BLaER1 treated with 17β-estradiol and CSF1 and Interleukin-3, amounts not matched to agents 10 nM and 100 nM (cell line): ENCODE measurements around the gene PRRX1.

ENCODE experiments used
- H3K27ac ChIP-seq, 11 experiments: shearing (Covaris generic); formaldehyde crosslinking; 2 replicates each; pipeline ENCODE4 v1.8.1; 2022
- H3K27me3 ChIP-seq, 11 experiments: shearing (Covaris generic); formaldehyde crosslinking; 2 replicates each; pipeline ENCODE4 v1.8.1; 2022
- H3K36me3 ChIP-seq, 11 experiments: shearing (Covaris generic); formaldehyde crosslinking; 2 replicates each; pipeline ENCODE4 v1.8.1; 2022
- H3K4me1 ChIP-seq, 10 experiments: shearing (Covaris generic); formaldehyde crosslinking; 2 replicates each; pipeline ENCODE4 v1.8.1; 2022
- H3K4me2 ChIP-seq, 11 experiments: shearing (Covaris generic); formaldehyde crosslinking; 2 replicates each; pipeline ENCODE4 v1.8.1; 2022
- H3K4me3 ChIP-seq, 10 experiments: shearing (Covaris generic); formaldehyde crosslinking; 2 replicates each; pipeline ENCODE4 v1.8.1; 2022
- H3K9ac ChIP-seq, 11 experiments: shearing (Covaris generic); formaldehyde crosslinking; 2 replicates each; pipeline ENCODE4 v1.8.1; 2022
- H3K9me3 ChIP-seq, 11 experiments: shearing (Covaris generic); formaldehyde crosslinking; replicated peaks in 1 of 11; 2 replicates each; pipeline ENCODE4 v1.8.1; 2022
- H4K20me1 ChIP-seq, 11 experiments: shearing (Covaris generic); formaldehyde crosslinking; 2 replicates each; pipeline ENCODE4 v1.8.1; 2022
- Cebpa-rat ChIP-seq, 11 experiments: shearing (Covaris generic); IDR thresholded peaks; 2 replicates each; pipeline ENCODE4 v1.8.1; 2022

PRRX1 gene

DNA sequence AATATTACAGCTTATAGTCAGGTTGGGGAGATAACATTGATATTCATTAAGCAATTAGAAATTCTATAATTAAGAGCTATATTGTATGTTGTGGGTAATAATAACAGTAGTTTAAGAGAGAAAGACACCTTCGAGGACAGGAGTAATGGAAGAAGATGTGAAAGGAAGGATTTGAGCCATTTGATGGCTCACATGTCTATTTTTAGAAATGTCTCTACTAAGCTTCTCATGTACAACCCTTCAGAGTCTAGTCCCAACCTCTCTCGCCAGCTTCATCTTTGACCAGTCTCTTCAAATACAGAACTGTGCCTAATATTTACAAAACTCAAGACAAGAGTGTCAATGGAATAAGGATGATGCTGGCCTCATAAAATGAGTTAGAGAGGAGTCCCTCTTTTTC, 95.1 kb downstream of the PRRX1 start:
- Histone ChIP-seq H3K4me2 (no peak overlapping the region), H3K9me3 (no peaks in the 10 kb centered on the region), H3K4me1 (no peaks in the 10 kb centered on the region), H3K36me3 (no peaks in the 10 kb centered on the region), H3K4me3 (no peak overlapping the region), H4K20me1 (no peaks in the 10 kb centered on the region), H3K27me3 (no peaks in the 10 kb centered on the region), H3K27ac (no peak overlapping the region), H3K9ac (no peak overlapping the region)
- no peak for TF ChIP-seq Cebpa-rat (IDR thresholded peaks at IDR 0.05)

DNA sequence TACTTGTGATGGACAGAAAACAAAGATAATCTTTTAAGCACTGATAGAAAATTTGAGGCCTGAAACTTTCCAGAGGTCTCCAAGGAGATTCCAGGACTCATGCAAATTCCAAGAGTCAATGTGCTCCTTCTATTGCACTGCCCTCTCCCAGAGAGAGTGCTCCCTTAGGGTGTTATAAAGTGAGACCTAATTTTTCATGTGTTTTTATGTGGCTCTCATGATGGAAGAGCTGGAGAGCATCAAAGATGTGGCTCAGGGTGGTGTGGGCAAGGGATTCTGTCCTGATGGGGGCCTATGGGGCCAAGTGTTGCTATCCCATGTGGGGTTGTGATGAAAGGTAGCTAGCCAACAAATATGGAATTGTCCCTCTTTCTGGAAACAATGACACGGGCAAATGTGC, 101.3 kb downstream of the PRRX1 start:
- Histone ChIP-seq H3K4me2 (no peak overlapping the region), H3K9ac (no peak overlapping the region), H4K20me1 (no peaks in the 10 kb centered on the region), H3K36me3 (no peaks in the 10 kb centered on the region), H3K4me3 (no peak overlapping the region), H3K4me1 (peaks cover 0 to 4% (median 0%) of the 10 kb centered on the region in 10 experiments; a peak in 1 of 20 replicates), H3K9me3 (no peaks in the 10 kb centered on the region), H3K27me3 (no peaks in the 10 kb centered on the region), H3K27ac (no peak overlapping the region)
- TF ChIP-seq Cebpa-rat (IDR thresholded peaks at IDR 0.05), result no peak

DNA sequence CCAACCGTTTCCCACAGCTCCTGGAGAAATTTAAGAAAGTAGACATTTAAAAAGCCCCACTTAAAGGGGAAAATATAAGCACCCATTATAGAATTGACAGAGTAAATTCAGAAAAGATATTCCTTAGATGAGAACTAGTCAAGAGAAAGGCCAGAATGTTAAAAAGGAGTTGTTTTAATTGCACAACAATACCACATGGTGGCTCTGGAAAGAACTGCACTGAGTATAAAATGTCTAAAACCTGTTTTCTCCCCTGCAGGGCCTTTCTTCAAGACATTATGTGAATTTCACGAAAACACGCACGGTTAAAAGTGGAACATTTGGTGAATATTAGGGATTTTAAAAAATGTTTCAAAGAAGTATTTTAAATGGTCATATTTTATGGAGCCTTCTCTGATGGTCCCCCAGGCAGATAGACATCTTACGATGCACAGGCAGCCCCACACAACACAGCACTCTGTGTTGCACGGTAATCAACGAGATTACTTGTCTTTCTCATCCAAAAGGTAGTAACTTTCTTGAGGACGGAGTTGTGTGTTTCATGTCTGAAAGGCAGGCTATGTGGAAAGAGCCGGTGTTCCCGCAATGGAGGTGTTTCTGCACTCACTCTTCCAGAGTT, 101.9 kb downstream of the PRRX1 start:
- Histone ChIP-seq H4K20me1 (no peaks in the 10 kb centered on the region), H3K36me3 (no peaks in the 10 kb centered on the region), H3K4me3 (no peak overlapping the region), H3K4me2 (no peak overlapping the region), H3K27ac (no peak overlapping the region), H3K9ac (no peak overlapping the region), H3K9me3 (no peaks in the 10 kb centered on the region), H3K27me3 (no peaks in the 10 kb centered on the region), H3K4me1 (peaks cover 0 to 4% (median 0%) of the 10 kb centered on the region in 10 experiments; a peak in 1 of 20 replicates)
- TF ChIP-seq Cebpa-rat (IDR thresholded peaks at IDR 0.05), result no peak

DNA sequence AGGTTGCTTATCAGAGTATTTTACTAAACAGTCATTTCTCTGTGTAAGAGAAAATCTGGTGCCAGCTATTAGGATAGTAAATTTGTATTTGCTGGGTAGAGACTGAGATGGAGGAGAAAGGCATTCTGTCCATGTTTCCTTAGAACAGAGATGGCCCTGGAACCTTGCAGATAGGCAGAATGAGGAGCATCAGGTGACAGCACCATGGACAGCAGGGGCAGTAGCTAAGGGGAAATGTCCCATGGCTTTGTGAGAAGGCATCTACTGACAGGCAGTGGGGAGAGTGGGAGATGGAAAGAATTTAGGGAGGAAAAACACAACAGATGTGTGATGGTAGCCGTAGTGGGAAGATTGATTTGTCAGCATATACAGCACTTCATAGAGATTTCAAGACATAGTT, 105.0 kb downstream of the PRRX1 start:
- Histone ChIP-seq H4K20me1 (no peaks in the 10 kb centered on the region), H3K9ac (no peak overlapping the region), H3K4me1 (peaks cover 0 to 4% (median 0%) of the 10 kb centered on the region in 10 experiments; a peak in 1 of 20 replicates), H3K27ac (no peak overlapping the region), H3K9me3 (no peaks in the 10 kb centered on the region), H3K4me2 (no peak overlapping the region), H3K4me3 (no peak overlapping the region), H3K27me3 (no peaks in the 10 kb centered on the region), H3K36me3 (no peaks in the 10 kb centered on the region)
- no peak for TF ChIP-seq Cebpa-rat (IDR thresholded peaks at IDR 0.05)

DNA sequence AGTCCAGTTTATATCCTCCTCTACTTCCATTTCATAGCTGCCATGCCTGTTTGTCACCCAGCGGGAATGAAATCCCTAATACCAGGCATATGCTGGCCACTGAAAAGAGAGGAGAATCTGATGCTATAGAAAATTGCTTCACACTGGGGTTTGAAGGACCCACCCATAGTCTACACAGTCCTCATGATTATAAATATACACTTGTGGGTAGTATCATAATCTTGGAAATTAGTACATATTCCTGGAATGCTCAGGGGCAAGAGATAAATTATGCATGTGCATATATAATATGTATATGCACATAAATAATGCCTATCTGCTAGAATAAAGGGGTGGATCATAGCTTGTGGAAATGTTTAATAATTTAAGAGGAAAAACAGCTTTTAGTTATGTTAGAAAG, 105.8 kb downstream of the PRRX1 start:
- Histone ChIP-seq H3K27ac (no peak overlapping the region), H3K36me3 (no peaks in the 10 kb centered on the region), H4K20me1 (no peaks in the 10 kb centered on the region), H3K4me2 (no peak overlapping the region), H3K9me3 (no peaks in the 10 kb centered on the region), H3K4me1 (peaks cover 0 to 4% (median 0%) of the 10 kb centered on the region in 10 experiments; a peak in 1 of 20 replicates), H3K9ac (no peak overlapping the region), H3K4me3 (no peak overlapping the region), H3K27me3 (no peaks in the 10 kb centered on the region)
- no peak for TF ChIP-seq Cebpa-rat (IDR thresholded peaks at IDR 0.05)

DNA sequence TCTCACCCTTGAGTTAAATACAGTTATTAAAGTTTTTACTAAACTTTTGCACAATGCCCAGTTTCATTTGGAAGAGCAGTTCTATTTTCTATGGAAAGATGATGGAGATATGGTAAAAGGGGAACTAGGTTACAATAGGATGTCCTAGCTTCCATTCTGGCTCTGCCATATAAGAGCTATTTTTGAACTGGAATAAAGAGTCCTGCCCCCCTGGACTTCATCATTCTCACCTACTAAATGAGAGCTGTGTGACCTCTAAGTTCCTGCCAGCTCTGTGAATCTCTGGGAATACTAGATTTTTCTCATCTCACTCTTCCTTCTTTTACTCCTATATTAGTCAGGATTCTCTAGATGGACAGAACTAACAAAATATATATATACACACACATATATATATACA, 106.3 kb downstream of the PRRX1 start:
- Histone ChIP-seq H3K4me3 (no peak overlapping the region), H3K4me2 (no peak overlapping the region), H3K36me3 (no peaks in the 10 kb centered on the region), H3K9me3 (no peaks in the 10 kb centered on the region), H3K27me3 (no peaks in the 10 kb centered on the region), H3K9ac (no peak overlapping the region), H4K20me1 (no peaks in the 10 kb centered on the region), H3K27ac (no peak overlapping the region), H3K4me1 (peaks cover 0 to 4% (median 0%) of the 10 kb centered on the region in 10 experiments; a peak in 1 of 20 replicates)
- no peak for TF ChIP-seq Cebpa-rat (IDR thresholded peaks at IDR 0.05)

DNA sequence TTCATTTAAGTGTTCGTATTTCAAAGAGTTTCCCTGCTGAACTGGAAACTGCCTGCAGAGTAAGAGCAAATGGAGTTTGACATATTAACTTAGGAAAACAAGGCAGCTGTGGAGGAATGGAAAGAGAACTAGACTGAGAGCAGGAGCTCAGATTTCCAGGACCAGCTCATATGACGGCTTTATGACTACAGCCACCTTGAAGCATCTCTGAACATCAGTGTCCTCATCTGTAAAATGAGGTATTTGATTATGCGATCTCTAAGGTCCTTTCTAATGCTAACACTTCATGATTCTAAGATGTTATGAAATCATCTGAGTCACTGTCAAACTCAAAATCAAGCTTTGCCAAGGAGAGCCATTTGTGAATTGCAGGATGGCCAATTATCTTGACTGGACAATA, 112.3 kb downstream of the PRRX1 start:
- TF ChIP-seq Cebpa-rat (IDR thresholded peaks at IDR 0.05), result no peak
- Histone ChIP-seq H4K20me1 (no peaks in the 10 kb centered on the region), H3K9me3 (no peaks in the 10 kb centered on the region), H3K27me3 (no peaks in the 10 kb centered on the region), H3K4me3 (no peak overlapping the region), H3K27ac (no peak overlapping the region), H3K4me1 (no peaks in the 10 kb centered on the region), H3K4me2 (no peak overlapping the region), H3K9ac (no peak overlapping the region), H3K36me3 (no peaks in the 10 kb centered on the region)

DNA sequence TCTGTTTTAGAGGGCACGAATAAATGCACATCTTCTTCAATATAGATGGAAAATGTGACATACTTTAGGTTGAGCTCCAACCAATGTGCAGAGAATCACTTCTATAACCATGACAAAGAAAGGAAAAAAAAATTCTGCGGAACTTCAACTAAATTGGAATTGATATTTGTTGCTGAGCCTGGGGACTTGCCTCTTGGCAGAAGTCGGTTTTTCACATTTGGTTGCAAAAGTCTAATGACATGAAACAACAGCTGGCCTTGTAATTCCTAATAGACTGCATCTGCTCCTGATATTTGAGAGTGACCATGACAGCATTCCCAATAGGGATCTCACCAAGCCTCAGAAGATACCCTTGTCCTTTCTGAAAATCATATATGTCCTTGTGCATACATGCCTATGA, 112.8 kb downstream of the PRRX1 start:
- Histone ChIP-seq H3K27ac (no peak overlapping the region), H3K36me3 (no peaks in the 10 kb centered on the region), H3K27me3 (no peaks in the 10 kb centered on the region), H3K9me3 (no peaks in the 10 kb centered on the region), H3K4me3 (no peak overlapping the region), H3K4me2 (no peak overlapping the region), H3K9ac (no peak overlapping the region), H3K4me1 (no peaks in the 10 kb centered on the region), H4K20me1 (no peaks in the 10 kb centered on the region)
- TF ChIP-seq Cebpa-rat (IDR thresholded peaks at IDR 0.05), result no peak
